Kidney (tissue), 14 donors: ENCODE results near the gene HMBS. TPM values are rescaled to one million over a fixed set of nuclear protein-coding genes. Genes with fewer than 3 reads are reported as not detected.

Source experiments
- DNase-seq, 5 donors: peaks; one replicate each; pipeline ENCODE4 v3.0.0-alpha.2; 2013 to 2020
- FAIRE-seq: peaks from 2 replicates; lab custom pipeline; 2012; peaks lifted over from hg19 to GRCh38; lab: Jason Lieb, UNC
- H3K27ac ChIP-seq, 2 donors: one replicate each; pipeline ENCODE4 v1.7.0; 2013; ENCODE audit warnings: low read depth in 2 of 2, low read length in 2 of 2, inconsistent platforms in 1 of 2
- H3K27me3 ChIP-seq: one replicate; pipeline ENCODE4 v1.7.1; 2013; ENCODE audit warnings: low read length, inconsistent platforms; ENCODE audit not compliant: control insufficient read depth, insufficient read depth
- H3K36me3 ChIP-seq, 3 donors: one replicate each; pipeline versions ENCODE4 v1.7.0 to v1.7.1; 2013; ENCODE audit warnings: low read length in 3 of 3, control low read depth in 1 of 3, inconsistent platforms in 1 of 3; ENCODE audit not compliant: insufficient read depth in 3 of 3, control insufficient read depth in 2 of 3
- H3K4me1 ChIP-seq, 3 donors: one replicate each; pipeline versions ENCODE4 v1.7.0 to v1.7.1; 2013; ENCODE audit warnings: low read length in 3 of 3, inconsistent platforms in 1 of 3, low read depth in 1 of 3; ENCODE audit not compliant: control insufficient read depth in 2 of 3, insufficient read depth in 2 of 3
- H3K4me3 ChIP-seq, 3 donors: one replicate each; pipeline versions ENCODE4 v1.7.0 to v1.8.1; 2013; ENCODE audit warnings: low read length in 3 of 3, control low read depth in 1 of 3, inconsistent platforms in 1 of 3
- H3K9ac ChIP-seq, 3 donors: one replicate each; pipeline versions ENCODE4 v1.7.0 to v1.7.1; 2013; ENCODE audit warnings: low read length in 3 of 3, control low read depth in 1 of 3, inconsistent platforms in 1 of 3
- H3K9me3 ChIP-seq, 3 donors: one replicate each; pipeline versions ENCODE4 v1.7.0 to v1.7.1; 2013; ENCODE audit warnings: low read length in 3 of 3, control low read depth in 1 of 3, inconsistent platforms in 1 of 3; ENCODE audit not compliant: control insufficient read depth in 2 of 3, insufficient read depth in 1 of 3
- intact Hi-C: fragments of 100-400 bp; cut with DNase I; formaldehyde crosslinking; loops from one replicate; pipeline ENCODE4 v1.11.1; 2022
- polyA plus RNA-seq: library from polyadenylated mRNA; stranded (reverse); fragments of 350-450 nt; fragmentation: Illumina TruSeq; extraction: RNeasy Lipid Tissue Mini Kit (QIAGEN cat#74804); gene quantifications from one replicate; pipeline ENCODE4 v1.2.3, GENCODE V29; 2014; ENCODE audit warnings: low read depth, low replicate concordance; ENCODE audit not compliant: insufficient read depth
- total RNA-seq: library from RNA; stranded (reverse); fragmentation: NEBNext Ultra II Directional; extraction: Animal tissue kit (Norgen Biotek cat#: 25700); gene quantifications from one replicate; pipeline ENCODE4 v1.2.1, GENCODE V29; 2021
- TF ChIP-seq, protein P1 (sequence below): IDR thresholded peaks from 3 replicates; pipeline ENCODE4 v1.5.1; 2012; ENCODE audit warnings: mild to moderate bottlenecking, moderate library complexity, borderline replicate concordance; ENCODE audit not compliant: insufficient read depth; ENCODE audit errors: extremely low read depth
- donor health status: control.
- donor health status: control.
- donor health status: control.
- donor health status: control.
- donor health status: control.
- donor health status: DM: yes; HTN: yes; CAD: no.
- donor health status: Normal renal cell carcinoma (clear cell type).

The HMBS gene
- total and polyA plus RNA-seq, 2 donors from 2014 or later: 16.7 to 32.3 TPM

DNA sequence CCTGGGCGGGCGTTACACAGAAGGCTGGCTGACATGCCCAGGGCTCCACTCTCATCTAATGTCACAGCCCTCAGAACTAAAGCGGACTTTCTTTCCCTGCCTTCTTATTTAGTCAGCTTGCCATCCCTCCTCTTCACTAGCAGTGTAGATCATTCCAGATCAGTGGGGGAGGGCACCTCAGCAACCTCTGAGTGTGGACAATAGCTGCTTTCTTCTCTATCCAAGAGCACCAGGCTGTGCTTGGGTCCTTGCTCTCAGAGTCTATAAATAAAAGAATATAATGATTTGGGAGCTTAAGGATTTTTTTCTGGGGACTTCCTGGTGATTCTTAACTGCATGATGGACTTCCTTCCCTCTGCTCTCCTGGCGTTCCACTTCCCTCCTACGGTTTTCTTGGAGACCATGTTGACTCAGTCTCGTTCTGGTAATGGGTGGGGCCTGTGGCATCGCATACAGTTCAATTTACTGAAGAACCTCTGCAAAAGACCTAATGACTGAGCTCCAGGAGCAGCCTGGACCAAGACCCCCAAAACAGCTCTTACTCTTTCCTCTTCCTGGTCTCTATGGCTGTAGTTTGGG, 2.9 kb upstream of the HMBS start:
- Histone ChIP-seq H3K9ac (no peak overlapping the region), H3K9me3 (no peaks in the 10 kb centered on the region), H3K27ac (no peak overlapping the region), H3K4me3 (no peak overlapping the region), H3K4me1 (peaks cover 0 to 10% (median 3%) of the 10 kb centered on the region in 3 donors), H3K27me3 (no peaks in the 10 kb centered on the region), H3K36me3 (peaks cover 2 to 49% (median 38%) of the 10 kb centered on the region in 3 donors)
- TF ChIP-seq, protein P1, sequence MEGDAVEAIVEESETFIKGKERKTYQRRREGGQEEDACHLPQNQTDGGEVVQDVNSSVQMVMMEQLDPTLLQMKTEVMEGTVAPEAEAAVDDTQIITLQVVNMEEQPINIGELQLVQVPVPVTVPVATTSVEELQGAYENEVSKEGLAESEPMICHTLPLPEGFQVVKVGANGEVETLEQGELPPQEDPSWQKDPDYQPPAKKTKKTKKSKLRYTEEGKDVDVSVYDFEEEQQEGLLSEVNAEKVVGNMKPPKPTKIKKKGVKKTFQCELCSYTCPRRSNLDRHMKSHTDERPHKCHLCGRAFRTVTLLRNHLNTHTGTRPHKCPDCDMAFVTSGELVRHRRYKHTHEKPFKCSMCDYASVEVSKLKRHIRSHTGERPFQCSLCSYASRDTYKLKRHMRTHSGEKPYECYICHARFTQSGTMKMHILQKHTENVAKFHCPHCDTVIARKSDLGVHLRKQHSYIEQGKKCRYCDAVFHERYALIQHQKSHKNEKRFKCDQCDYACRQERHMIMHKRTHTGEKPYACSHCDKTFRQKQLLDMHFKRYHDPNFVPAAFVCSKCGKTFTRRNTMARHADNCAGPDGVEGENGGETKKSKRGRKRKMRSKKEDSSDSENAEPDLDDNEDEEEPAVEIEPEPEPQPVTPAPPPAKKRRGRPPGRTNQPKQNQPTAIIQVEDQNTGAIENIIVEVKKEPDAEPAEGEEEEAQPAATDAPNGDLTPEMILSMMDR: no peak
- FAIRE-seq: no peak
- intact Hi-C loops: no loop called here
- DNase-seq: no peak

DNA sequence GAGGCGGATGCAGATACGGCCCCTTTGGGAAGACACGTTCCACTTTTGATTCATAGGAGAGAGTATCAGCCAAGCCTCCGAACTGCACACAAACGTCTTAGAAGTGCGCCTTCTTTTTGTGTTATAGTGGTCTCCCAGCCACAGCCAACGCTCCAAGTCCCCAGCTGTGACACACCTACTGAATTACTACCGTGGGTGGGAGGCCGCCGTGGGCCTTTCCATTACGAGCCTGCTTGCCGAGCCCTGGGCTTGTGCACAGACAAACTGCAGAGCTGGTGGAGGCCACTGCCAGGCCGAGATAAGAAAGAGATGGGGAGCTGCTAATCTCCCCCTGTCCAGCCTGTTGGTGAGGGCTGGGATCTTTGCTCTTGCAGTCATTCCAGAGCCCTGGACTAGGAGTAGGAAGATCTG, 761 bp downstream of the HMBS start:
- H3K27ac ChIP-seq: peak overlapping the region; percentile 70 to 86
- peaks cover 0 to 16% (median 14%) of the 10 kb centered on the region in 3 donors for H3K36me3 ChIP-seq

DNA sequence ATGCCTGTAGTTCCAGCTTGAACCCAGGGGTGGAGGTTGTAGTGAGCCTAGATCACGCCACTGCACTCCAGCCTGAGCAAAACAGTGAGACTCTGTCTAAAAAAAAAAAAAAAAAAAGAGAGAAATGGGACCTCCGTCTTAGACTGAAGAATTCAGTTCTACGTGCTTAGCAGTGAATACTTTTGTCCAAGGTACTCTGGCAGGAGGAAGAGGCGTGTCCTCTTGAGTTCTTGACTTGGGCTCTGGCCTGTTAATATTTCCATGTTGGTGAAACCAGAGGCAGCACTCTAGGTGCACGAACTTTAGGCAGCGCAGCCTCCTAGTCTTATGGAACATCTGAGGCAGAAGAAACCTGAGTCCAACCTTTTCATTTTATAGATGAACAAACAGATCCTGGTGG, 2.4 kb downstream of the HMBS start:
- peaks cover 0 to 10% (median 3%) of the 10 kb centered on the region in 3 donors for H3K4me1 ChIP-seq
- intact Hi-C loops: no loop called here
- peaks cover 2 to 3% (median 2%) of the 10 kb centered on the region in 3 donors for H3K36me3 ChIP-seq
- no peak overlapping the region for H3K27ac ChIP-seq
- no peak overlapping the region for H3K4me3 ChIP-seq
- no peaks in the 10 kb centered on the region for H3K27me3 ChIP-seq
- H3K9me3 ChIP-seq: no peaks in the 10 kb centered on the region
- DNase-seq: no peak
- no peak for FAIRE-seq
- no peak overlapping the region for H3K9ac ChIP-seq
- TF ChIP-seq, protein P1: no peak

More for the DNA sequence above, 761 bp downstream of the HMBS start:
- TF ChIP-seq, protein P1: no peak
- Histone ChIP-seq H3K27me3 (no peaks in the 10 kb centered on the region), H3K9ac (peak overlapping the region; percentile 77 to 86 (median 85)), H3K4me1 (peaks cover 0 to 10% (median 3%) of the 10 kb centered on the region in 3 donors), H3K4me3 (peak overlapping the region; percentile 90 to 95 (median 91)), H3K9me3 (no peaks in the 10 kb centered on the region)
- FAIRE-seq (no peak), DNase-seq (no peak)
- intact Hi-C loops: no loop called here

DNA sequence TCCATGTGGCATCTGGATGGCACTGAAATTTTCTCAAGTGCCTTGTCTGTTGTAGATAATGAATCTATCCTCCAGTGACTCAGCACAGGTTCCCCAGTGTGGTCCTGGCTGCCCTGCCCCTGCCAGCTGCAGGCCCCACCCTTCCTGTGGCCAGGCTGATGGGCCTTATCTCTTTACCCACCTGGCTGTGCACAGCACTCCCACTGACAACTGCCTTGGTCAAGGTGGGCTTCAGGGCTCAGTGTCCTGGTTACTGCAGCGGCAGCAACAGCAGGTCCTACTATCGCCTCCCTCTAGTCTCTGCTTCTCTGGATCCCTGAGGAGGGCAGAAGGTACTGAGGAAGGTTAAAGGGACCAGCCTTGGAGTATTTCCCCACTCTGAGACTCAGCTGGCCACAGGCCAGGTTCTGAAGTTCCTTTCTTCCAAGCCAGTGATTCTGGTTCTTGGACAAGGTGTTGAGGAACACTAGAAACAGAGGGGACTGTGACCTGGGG, 3.1 kb downstream of the HMBS start:
- intact Hi-C loops: no loop called here
- no peaks in the 10 kb centered on the region for H3K9me3 ChIP-seq
- peaks cover 0 to 9% (median 2%) of the 10 kb centered on the region in 3 donors for H3K36me3 ChIP-seq
- no peak overlapping the region for H3K27ac ChIP-seq
- FAIRE-seq (no peak), DNase-seq (no peak)
- no peak overlapping the region for H3K9ac ChIP-seq
- H3K4me3 ChIP-seq: no peak overlapping the region
- no peaks in the 10 kb centered on the region for H3K27me3 ChIP-seq
- H3K4me1 ChIP-seq: peaks cover 0 to 14% (median 3%) of the 10 kb centered on the region in 3 donors
- TF ChIP-seq, protein P1: no peak
